NK-92 treated with Interleukin-12 subunit alpha and Interleukin-12 subunit beta, amount 100 ng/mL, for 24 hours (cell line): ENCODE data around the gene PTPRM.
"Not testable (repeated sequence)": the region's sequence is repeated elsewhere in the genome, so short reads cannot be mapped to it uniquely, and the experiment has no call there.

Source experiments
- DNase-seq: peaks from one replicate; lab custom pipeline; 2025; lab: John Stamatoyannopoulos, UW

Gene PTPRM

GRCh38 chr18:7950380-7951136, 383.4 kb downstream of the PTPRM start:
- no peak for DNase-seq

- DNase-seq = no peak
Observed at GRCh38 chr18:7953095-7953958, 386.2 kb downstream of the PTPRM start.

- DNase-seq = no peak
Observed at GRCh38 chr18:7954238-7954637, 387.1 kb downstream of the PTPRM start.

- DNase-seq = no peak
Observed at GRCh38 chr18:7955175-7955574, 388.1 kb downstream of the PTPRM start.

GRCh38 chr18:7957297-7957696, 390.2 kb downstream of the PTPRM start:
- DNase-seq = no peak

- DNase-seq = no peak
Observed at GRCh38 chr18:7958081-7958896, 391.2 kb downstream of the PTPRM start.

DNA sequence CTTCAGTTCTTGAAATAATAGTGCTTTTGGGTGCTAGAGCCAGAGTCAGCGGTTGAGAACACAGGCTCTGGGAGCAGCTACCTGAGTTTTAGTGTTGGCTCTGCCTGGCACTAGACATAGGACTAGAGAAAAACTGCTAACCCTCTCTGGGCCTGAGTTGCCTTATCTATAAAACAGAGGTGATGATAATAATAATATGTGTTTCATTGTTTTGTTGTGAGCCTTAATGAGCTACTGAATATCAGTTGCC, 391.7 kb downstream of the PTPRM start:
- no peak for DNase-seq

DNA sequence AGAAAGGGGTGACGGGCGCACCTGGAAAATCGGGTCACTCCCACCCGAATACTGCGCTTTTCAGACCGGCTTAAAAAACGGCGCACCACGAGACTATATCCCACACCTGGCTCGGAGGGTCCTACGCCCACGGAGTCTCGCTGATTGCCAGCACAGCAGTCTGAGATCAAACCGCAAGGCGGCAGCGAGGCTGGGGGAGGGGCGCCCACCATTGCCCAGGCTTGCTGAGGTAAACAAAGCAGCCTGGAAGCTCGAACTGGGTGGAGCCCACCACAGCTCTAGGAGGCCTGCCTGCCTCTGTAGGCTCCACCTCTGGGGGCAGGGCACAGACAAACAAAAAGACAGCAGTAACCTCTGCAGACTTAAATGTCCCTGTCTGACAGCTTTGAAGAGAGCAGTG, 399.6 kb downstream of the PTPRM start:
- not testable (repeated sequence) for DNase-seq

DNA sequence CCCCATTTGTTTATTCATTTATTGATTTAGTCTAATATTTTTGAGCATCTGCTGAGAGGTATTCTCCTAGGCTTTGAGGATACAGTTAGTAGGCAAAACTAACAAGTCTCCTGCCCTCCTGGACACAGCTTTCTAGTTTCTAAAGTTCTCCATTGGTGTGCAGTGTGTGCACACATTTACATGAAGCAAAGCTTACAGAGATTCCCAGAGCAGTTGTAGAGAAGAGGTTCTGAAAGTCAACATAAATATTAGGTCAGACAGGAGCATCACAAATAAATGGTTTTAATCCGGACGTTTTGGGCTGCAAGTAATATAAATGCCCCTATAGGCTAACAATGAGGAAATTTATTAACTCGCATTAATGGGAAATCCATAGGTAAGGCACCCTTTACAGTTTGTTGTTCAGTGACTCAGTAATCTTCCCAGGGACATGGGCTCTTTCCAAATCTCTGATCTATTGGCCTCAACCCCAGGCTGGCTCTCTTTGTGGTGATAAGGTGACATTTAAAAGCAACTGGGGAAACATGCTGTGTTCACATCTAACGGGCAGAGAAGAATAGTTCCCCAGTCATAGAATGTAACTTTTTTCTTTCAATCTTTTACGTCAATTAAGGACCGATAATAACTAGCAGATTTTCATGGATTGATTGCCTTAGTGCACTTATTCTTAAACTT, 407.2 kb downstream of the PTPRM start:
- DNase-seq = no peak

DNA sequence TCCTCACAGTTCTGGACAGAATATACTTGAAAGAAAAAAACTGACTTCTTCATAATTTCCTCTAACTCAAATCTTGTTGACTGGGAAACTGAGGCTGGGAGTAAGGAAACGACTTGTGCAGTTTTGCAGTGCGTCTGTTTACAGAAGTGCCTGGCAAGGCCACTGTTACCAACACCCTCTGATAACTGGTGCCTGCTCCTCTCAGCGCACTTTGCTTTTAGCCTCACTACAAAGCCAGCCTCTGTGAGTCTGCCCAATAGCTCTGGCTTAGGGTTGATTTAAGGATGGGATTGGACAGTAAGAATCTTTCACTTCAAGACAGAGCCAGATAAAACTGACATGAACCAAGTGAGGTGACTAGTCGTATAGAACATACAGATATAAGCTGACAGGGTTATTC, 410.8 kb downstream of the PTPRM start:
- DNase-seq = no peak

- no peak for DNase-seq
Observed at GRCh38 chr18:7978834-7979233, 411.7 kb downstream of the PTPRM start.

DNA sequence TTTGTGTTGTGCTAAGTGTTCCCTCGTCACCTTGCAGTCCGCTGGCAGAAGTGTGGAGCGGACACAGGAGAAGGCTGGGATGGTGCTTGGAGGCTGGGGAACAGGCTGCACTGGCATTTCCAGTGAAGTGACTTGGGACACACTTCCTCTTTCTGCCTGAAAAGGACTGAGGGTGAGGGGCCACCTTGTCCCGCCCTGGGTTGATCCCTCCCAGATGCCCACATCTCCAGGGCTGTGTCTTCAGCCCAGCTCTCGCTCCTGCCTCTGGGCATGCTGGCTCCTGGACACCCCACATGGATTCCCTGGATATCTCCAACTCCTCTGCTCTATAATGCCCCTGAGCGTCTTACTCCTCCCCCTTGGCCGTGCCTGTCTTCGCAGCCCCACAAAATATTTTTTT, 412.6 kb downstream of the PTPRM start:
- DNase-seq = no peak

DNA sequence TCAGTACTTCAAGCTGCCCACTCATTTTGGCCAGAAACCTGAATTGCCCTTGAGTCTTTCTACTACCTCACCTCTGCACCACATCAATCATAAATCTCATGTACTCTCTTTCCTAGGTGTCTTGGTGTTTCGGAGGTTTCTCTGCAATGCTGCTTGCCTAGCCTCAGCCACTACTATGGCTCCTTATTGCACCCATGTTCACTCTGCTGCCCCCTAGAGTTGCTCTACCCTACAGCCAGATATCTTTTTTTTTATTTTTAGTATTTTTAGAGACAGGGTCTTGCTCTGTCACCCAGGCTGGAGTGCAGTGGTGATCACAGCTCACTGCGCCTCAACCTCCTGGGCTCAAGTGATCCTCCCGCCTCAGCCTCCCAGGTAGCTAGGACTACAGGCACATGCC, 413.0 kb downstream of the PTPRM start:
- no peak for DNase-seq

- DNase-seq = no peak
Observed at GRCh38 chr18:7980656-7981055, 413.5 kb downstream of the PTPRM start.

DNA sequence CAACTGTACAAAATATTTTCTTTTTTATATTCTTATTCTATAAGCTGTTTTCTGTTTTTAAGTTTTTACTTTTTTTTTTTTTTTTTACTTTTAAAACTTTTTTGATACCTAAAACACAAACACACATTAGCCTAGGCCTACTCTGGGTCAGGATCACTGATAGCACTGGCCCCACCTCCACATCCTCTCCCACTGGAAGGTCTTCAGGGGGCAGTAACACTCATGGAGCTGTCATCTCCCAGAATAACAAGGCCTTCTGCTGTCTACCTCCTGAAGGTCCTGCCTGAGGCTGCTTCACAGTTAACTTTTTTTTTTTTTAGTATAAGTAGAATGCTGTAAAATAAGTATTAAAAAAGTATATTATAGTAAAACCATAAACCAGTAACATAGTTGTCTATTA, 415.1 kb downstream of the PTPRM start:
- DNase-seq = no peak

DNA sequence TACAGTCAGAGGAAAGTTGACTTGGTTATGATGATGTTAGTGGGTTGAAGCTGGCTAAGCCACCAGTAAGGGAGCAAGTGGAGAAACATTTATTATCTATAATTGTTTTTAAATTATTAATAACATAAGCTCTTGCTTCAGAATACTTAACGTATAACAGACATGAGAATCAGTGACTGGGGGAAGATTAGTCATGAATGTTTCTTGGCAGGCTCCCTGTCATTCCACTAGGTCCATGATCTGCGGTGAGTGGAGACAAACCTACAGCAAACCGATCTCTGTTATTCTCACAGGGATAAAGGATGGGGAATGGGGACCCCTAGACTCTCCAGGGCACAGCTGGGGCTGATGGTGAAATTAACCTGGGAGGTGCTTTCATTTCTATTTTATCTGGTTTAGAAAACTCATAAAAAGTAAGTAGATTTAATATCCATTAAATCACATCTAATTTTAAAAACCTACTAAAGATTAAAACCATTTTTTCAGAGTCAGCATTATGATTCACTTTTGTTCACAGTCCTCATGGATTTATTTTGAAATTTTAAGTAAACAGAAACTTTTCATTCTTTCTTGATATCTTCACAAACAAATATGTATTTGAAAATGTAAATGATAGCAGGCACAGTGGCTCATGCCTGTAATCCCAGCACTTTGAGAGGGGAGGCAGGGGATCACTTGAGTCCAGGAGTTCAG, 420.3 kb downstream of the PTPRM start:
- no peak for DNase-seq

DNA sequence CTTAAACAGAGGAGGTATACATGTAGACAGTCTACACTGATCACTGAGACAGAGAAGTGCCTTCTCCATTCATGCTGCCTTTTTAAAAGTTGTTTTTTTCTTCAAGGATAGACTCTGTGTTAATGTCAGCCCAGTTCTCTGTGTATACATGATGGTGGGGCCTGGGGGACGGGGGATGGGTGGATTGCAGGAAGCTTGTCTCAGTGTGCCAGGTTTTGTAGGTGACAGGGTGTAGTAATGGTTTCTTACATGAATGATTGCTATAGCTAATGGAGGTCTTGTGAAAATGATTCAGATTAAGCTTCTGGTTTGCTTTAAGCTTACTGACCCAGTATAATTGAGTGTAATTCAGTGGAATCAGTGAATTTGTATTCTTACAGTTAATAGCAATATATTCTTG, 423.6 kb downstream of the PTPRM start:
- DNase-seq = no peak

GRCh38 chr18:8001711-8002301, 434.7 kb downstream of the PTPRM start:
- DNase-seq = no peak

- no peak for DNase-seq
Observed at GRCh38 chr18:8003878-8004675, 437.0 kb downstream of the PTPRM start.

DNA sequence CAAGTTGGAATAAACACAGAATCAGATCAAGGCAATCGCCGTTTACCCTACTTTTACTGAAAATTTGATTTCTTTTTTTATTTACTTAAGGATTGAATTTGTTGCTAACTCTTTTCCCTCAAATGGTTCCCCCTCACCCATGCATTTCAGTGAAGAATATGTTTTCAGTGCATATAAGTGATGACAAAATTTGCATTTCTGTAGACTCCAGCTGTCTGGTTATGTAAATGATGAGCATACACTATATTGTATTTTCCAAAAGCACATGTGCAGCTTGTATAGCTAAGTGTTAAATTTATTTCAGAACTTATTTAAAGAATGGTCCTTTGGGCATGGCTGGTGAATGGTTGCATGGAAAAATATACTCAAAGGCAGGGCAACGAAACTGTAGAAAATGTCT, 437.7 kb downstream of the PTPRM start:
- no peak for DNase-seq
